Activated CD8-positive, alpha-beta memory T cell treated with anti-CD3 and anti-CD28 coated beads for 1 hour (primary cell): ENCODE data around the gene ATAD3B.
"Not testable (repeated sequence)": the region's sequence is repeated elsewhere in the genome, so short reads cannot be mapped to it uniquely, and the experiment has no call there.

ENCODE experiments used
- DNase-seq, 2 donors: peaks; one replicate each; pipeline ENCODE4 v3.0.0-alpha.2; 2020; ENCODE audit warnings: low read depth in 1 of 2; ENCODE audit errors: extremely low read depth in 1 of 2

The ATAD3B gene

GRCh38 chr1:1509465-1509850 lies 37.9 kb downstream of the ATAD3B start:
- DNase-seq, result not testable (repeated sequence)

GRCh38 chr1:1510912-1511532 lies 39.5 kb downstream of the ATAD3B start:
- no peak for DNase-seq

DNA sequence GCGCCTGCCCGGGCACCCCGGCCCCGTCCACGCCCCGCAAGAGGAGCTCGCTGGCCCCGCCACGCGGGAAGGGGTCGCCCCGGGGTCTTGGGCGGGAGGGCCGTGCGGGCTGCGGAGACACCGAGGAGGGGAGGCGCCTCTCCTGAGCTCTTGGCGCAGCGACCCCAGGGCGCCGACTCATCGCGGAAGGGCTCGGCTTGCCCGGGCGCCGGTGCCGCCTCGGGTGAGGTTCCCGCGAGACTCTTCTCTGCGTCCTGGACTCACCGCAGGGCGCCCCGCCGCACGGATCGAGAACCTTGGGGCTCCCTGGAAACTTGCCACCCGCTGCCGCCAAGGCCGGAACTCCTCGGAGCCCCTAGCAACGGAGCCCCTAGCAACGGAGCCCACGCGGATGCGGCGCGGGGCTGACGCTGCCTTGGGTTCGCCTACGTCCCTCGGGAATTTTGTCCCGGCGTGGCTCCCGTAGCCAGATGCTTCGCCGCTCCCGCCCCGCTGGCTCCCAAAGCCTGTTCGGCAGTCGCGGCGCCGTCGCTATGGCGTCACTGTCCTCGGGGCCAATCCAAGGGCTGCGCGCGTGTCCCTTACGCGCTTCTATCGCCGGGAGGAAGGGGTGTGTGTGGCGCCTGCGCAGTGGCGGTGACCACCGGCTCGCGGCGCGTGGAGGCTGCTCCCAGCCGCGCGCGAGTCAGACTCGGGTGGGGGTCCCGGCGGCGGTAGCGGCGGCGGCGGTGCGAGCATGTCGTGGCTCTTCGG lies 40.1 kb downstream of the ATAD3B start, which contains the start of gene ATAD3A:
ATAD3A (plus strand) TSS at position 630 of the 753 bp plus-strand sequence; CDS start at position 737, 107 bp downstream.
- DNase-seq, result peak; percentile 89 to 90

- not testable (repeated sequence) for DNase-seq
These were observed 40.9 kb downstream of the ATAD3B start for GRCh38 chr1:1512425-1512824.

DNA sequence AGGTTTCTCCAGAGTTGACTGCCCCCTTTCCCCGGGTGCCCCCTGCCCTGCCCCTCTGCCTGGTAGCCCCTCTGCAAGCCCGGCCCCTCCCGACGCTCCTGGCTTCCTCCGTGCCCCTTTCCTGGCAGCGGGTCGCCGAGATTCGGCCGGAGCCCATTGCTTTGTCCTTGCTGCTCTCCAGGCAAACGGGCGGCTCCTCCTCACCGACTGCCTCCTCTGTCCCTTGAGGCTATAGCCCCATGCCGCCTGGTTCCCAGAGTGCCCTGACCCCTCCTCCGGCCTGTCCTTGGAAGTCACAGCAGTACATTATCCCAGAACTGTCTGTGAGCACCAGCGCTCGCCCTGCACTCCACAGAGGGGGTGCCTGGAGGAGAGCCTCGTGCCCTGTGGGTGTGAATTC lies 42.1 kb downstream of the ATAD3B start:
- DNase-seq, result not testable (repeated sequence)

- not testable (repeated sequence) for DNase-seq
These were observed 42.8 kb downstream of the ATAD3B start for GRCh38 chr1:1514376-1514775.

DNA sequence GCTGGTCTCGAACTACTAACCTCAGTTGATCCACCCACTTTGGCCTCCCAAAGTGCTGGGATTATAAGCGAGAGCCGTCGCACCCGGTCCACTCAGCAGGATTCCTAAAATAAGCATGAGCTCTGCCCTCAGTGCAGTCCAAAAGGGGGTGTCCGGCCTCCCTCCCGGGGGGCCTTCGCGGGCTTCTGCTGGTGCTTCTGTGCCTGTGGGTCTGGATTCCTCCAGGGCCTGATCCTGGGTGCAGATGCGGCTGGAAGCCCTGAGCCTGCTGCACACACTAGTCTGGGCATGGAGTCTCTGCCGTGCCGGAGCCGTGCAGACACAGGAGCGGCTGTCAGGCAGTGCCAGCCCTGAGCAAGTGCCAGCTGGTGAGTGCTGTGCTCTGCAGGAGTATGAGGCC lies 45.4 kb downstream of the ATAD3B start:
- DNase-seq, result not testable (repeated sequence)

- no peak for DNase-seq
These were observed 46.5 kb downstream of the ATAD3B start for GRCh38 chr1:1517973-1518620.

DNA sequence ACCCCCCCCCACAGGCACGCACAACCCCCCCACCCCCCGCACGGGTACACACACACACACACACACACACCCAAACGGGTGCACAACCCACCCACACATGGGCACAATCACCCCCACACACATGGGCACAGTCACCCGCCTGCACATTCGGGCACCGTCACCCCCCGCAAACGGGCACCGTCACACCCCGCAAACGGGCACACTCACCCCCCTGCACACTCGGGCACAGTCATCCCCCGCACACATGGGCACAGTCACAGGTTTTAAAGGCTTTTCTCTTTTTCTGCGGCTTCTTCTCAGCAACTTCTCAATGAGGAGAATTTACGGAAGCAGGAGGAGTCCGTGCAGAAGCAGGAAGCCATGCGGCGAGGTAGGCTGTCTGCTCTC lies 47.0 kb downstream of the ATAD3B start:
- not testable (repeated sequence) for DNase-seq

DNA sequence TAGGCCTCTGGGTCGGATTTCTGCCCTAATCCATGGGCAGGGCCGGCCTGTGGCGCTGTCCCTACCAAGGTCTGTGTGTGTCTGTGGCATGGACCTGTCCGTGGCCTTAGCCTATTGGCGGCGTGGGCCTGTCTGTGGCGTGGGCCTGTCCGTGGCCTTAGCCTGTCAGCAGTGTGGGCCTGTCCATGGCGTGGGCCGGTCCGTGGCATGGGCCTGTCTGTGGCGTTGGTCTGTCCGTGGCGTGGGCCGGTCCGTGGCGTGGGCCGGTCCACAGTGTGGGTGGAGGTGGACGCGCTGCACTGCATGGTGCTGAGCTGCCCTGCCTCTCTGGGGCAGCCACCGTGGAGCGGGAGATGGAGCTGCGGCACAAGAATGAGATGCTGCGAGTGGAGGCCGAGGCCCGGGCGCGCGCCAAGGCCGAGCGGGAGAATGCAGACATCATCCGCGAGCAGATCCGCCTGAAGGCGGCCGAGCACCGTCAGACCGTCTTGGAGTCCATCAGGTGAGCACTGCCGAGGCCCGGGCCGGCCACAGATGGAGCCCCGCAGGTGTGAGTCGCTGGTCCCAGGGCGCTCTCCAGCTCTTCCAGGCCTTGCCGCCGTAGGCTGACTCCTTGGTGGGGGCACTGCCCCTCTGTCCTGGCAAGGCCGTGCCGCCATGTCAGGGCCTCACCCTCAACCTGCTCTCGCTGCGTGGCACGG lies 48.4 kb downstream of the ATAD3B start:
- not testable (repeated sequence) for DNase-seq

GRCh38 chr1:1521331-1521730 lies 49.8 kb downstream of the ATAD3B start:
- no peak for DNase-seq

DNA sequence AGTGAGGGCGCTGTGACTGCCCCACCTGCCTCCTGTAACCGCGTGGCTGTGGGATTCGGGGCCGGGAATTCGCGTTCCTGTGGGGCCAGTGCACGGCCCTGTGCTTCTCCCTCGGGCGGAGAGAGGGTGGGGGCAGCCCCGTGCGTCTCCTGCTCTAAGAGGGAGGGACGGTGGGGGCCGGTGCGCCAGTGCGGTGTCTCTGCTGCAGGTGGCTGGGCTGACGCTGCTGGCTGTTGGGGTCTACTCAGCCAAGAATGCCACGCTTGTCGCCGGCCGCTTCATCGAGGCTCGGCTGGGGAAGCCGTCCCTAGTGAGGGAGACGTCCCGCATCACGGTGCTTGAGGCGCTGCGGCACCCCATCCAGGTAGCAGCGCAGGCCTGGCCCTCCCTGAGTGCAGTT lies 51.0 kb downstream of the ATAD3B start:
- not testable (repeated sequence) for DNase-seq

GRCh38 chr1:1523226-1523625 lies 51.7 kb downstream of the ATAD3B start:
- DNase-seq, result not testable (repeated sequence)

DNA sequence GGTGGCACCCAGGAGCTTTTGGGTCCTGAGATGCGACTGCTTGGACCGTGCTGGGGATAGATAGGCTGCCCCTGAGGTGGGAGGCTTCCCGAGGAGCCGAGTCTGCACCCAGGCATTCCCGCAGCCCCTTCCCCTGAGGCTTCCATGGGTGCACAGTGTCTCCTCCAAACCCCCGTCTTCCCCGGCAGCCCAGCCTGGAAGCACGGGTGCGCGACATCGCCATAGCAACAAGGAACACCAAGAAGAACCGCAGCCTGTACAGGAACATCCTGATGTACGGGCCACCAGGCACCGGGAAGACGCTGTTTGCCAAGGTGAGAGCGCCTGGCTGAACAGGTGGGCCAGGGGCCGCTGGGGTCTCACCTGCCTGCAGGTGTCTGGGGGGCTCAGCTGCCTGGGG lies 52.1 kb downstream of the ATAD3B start:
- not testable (repeated sequence) for DNase-seq

- DNase-seq, result not testable (repeated sequence)
These were observed 53.3 kb downstream of the ATAD3B start for GRCh38 chr1:1524750-1525383.

DNA sequence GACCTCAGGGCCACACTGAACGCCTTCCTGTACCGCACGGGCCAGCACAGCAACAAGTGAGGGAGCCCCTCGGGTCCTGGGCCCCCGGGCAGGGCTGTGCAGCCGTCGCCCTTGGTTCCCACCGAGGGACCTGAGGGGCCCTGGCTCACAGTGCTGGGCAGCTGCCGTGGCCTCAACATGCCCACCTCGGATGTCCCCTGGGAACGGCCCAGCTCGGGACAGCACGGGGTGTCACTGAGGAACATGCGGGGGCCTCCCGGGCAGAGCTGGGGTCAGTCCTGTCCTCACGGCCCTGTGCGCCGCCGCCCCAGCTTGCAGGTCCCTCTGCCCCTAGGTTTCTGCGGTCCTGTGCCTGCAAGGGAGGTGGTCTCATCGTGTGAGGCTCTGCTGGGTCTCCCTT lies 54.9 kb downstream of the ATAD3B start:
- DNase-seq, result not testable (repeated sequence)

DNA sequence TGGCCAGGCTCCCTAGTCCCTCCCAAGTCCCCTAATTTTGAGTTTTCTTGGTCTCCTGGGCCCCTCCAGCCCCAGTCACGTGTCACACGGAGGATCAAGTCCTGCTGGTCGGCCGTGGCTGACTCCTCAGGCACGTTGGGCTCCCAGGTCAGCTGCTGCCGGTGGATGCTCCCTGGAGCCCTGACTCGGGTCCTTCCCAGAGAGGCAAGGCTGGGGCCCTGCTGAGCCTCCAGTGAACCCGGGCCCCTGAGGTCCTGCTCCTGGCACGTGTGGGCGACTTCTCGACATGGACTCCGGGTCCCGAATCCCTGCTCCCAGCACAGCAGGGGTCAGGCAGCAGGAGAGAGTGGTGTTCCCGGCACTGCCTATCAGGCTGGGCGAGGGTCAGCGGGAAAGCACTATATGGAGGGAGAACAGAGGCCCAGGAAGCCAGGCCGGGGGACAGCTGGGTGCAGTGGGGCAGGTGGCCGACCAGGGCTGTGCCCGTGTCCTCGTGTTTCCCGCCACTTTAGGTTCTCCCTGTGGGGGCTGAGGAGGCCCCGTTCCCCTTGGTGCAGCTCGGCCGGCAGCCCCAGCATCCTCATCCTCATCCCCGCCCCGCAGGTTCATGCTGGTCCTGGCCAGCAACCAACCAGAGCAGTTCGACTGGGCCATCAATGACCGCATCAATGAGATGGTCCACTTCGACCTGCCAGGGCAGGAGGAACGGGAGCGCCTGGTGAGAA lies 55.7 kb downstream of the ATAD3B start:
- DNase-seq, result no peak

- DNase-seq, result no peak
These were observed 57.0 kb downstream of the ATAD3B start for GRCh38 chr1:1528301-1529267.

- DNase-seq, result no peak
These were observed 57.8 kb downstream of the ATAD3B start for GRCh38 chr1:1529321-1529720.
